HS-27A (cell line): ENCODE results near the gene GYS2.
A peak's percentile ranks its signal among the peaks of the same experiment; 100 is the strongest.

ENCODE experiments used
- DNase-seq: peaks from one replicate; pipeline ENCODE4 v3.0.0-alpha.2; 2012; ENCODE audit warnings: low read depth, missing footprints

Gene GYS2

GRCh38 chr12:21552635-21553328 lies 51.9 kb downstream of the GYS2 start:
- no peak for DNase-seq

GRCh38 chr12:21551841-21552465 lies 52.7 kb downstream of the GYS2 start:
- no peak for DNase-seq

GRCh38 chr12:21547437-21547836 lies 57.2 kb downstream of the GYS2 start:
- no peak for DNase-seq

GRCh38 chr12:21546716-21547115 lies 57.9 kb downstream of the GYS2 start:
- no peak for DNase-seq

- DNase-seq: no peak
Measured at GRCh38 chr12:21545557-21545956, 59.1 kb downstream of the GYS2 start.

GRCh38 chr12:21543151-21543550 lies 61.5 kb downstream of the GYS2 start:
- no peak for DNase-seq

GRCh38 chr12:21542403-21542802 lies 62.2 kb downstream of the GYS2 start:
- DNase-seq: no peak

- DNase-seq: no peak
Measured at GRCh38 chr12:21541773-21542172, 62.9 kb downstream of the GYS2 start.

GRCh38 chr12:21539797-21540196 lies 64.8 kb downstream of the GYS2 start:
- no peak for DNase-seq

- DNase-seq: no peak
Measured at GRCh38 chr12:21538061-21538653, 66.5 kb downstream of the GYS2 start.

GRCh38 chr12:21529456-21529855 lies 75.2 kb downstream of the GYS2 start:
- no peak for DNase-seq

- DNase-seq: no peak
Measured at GRCh38 chr12:21528953-21529352, 75.7 kb downstream of the GYS2 start.

GRCh38 chr12:21527451-21528180 lies 77.0 kb downstream of the GYS2 start:
- DNase-seq: peak; percentile 39

- DNase-seq: no peak
Measured at GRCh38 chr12:21526721-21527345, 77.8 kb downstream of the GYS2 start.

- no peak for DNase-seq
Measured at GRCh38 chr12:21526053-21526452, 78.6 kb downstream of the GYS2 start, which contains the start of gene SPX. Gene SPX (plus strand): TSS chr12:21526296. CDS start chr12:21526473, 177 bp downstream.

- DNase-seq: no peak
Measured at GRCh38 chr12:21523148-21523547, 81.5 kb downstream of the GYS2 start.

GRCh38 chr12:21521541-21521940 lies 83.1 kb downstream of the GYS2 start:
- DNase-seq: no peak

- no peak for DNase-seq
Measured at GRCh38 chr12:21518451-21518850, 86.2 kb downstream of the GYS2 start.

- no peak for DNase-seq
Measured at GRCh38 chr12:21516281-21516680, 88.4 kb downstream of the GYS2 start.

- DNase-seq: no peak
Measured at GRCh38 chr12:21509768-21510167, 94.9 kb downstream of the GYS2 start.

GRCh38 chr12:21507849-21508248 lies 96.8 kb downstream of the GYS2 start:
- no peak for DNase-seq

- DNase-seq: no peak
Measured at GRCh38 chr12:21505888-21506287, 98.8 kb downstream of the GYS2 start.
